Endodermal cell (in vitro differentiated cells): ENCODE measurements around the gene ZBTB20. TPM values are rescaled to one million over a fixed set of nuclear protein-coding genes. Genes with fewer than 3 reads are reported as not detected.

ENCODE experiments used
- DNase-seq: peaks from one replicate; pipeline ENCODE4 v3.0.0-alpha.2; 2017
- H3K27ac ChIP-seq: 2 replicates; pipeline ENCODE4 v1.5.1; 2013; ENCODE audit warnings: mild to moderate bottlenecking, low read depth, low read length, moderate library complexity
- H3K27me3 ChIP-seq: 2 replicates; pipeline ENCODE4 v1.6.1; 2013; ENCODE audit warnings: mild to moderate bottlenecking, low read length, moderate library complexity; ENCODE audit not compliant: insufficient read depth, control insufficient read depth, poor library complexity, severe bottlenecking
- H3K36me3 ChIP-seq: 2 replicates; pipeline ENCODE4 v1.7.0; 2013; ENCODE audit warnings: mild to moderate bottlenecking, low read length, moderate library complexity; ENCODE audit not compliant: control insufficient read depth, insufficient read depth
- H3K4me1 ChIP-seq: one replicate; pipeline ENCODE4 v1.7.0; 2013; ENCODE audit warnings: low read length; ENCODE audit not compliant: control insufficient read depth, insufficient read depth
- H3K4me3 ChIP-seq: 2 replicates; pipeline ENCODE4 v1.5.1; 2013; ENCODE audit warnings: mild to moderate bottlenecking, low read length, moderate library complexity
- H3K9ac ChIP-seq: 2 replicates; pipeline ENCODE4 v1.6.1; 2013; ENCODE audit warnings: mild to moderate bottlenecking, low read length, moderate library complexity; ENCODE audit not compliant: poor library complexity, severe bottlenecking; ENCODE audit errors: extremely low read depth
- H3K9me3 ChIP-seq: 2 replicates; pipeline ENCODE4 v1.6.1; 2013; ENCODE audit warnings: mild to moderate bottlenecking, low read length, moderate library complexity; ENCODE audit not compliant: control insufficient read depth
- H3K27ac Mint-ChIP-seq: 2 replicates; pipeline ENCODE4 v1.8.0; 2020; ENCODE audit warnings: mixed read lengths
- H3K27me3 Mint-ChIP-seq: 2 replicates; pipeline ENCODE4 v1.8.0; 2021; ENCODE audit warnings: mild to moderate bottlenecking, mixed read lengths; ENCODE audit not compliant: insufficient read depth
- H3K36me3 Mint-ChIP-seq: 2 replicates; pipeline ENCODE4 v1.8.0; 2020; ENCODE audit warnings: low read depth, mixed read lengths
- H3K4me1 Mint-ChIP-seq: 2 replicates; pipeline ENCODE4 v1.8.0; 2020; ENCODE audit warnings: mixed read lengths
- H3K4me3 Mint-ChIP-seq: 2 replicates; pipeline ENCODE4 v1.8.0; 2020; ENCODE audit warnings: mild to moderate bottlenecking, moderate library complexity, mixed read lengths
- H3K9me3 Mint-ChIP-seq: 2 replicates; pipeline ENCODE4 v1.8.0; 2020; ENCODE audit warnings: mild to moderate bottlenecking, mixed read lengths
- WGBS, 2 experiments: methylation state at CpG; one replicate each; pipeline versions ENCODE4 v1.1.5 to v1.1.7; 2013; ENCODE audit warnings: missing lambda C conversion rate in 2 of 2, mixed read lengths in 1 of 2; ENCODE audit not compliant: insufficient coverage in 1 of 2, insufficient read length in 1 of 2; 5-methylcytosine and 5-hydroxymethylcytosine counted together
- total RNA-seq, 2 donors: library from RNA; stranded (reverse); fragmentation: NEBNext Ultra II Directional in 1 of 2; extraction: Animal tissue kit (Norgen Biotek cat#: 25700) in 1 of 2; gene quantifications; 2 replicates in 1 of 2; 3 replicates in 1 of 2; pipeline ENCODE4 v1.2.1, GENCODE V29; 2021
- TF ChIP-seq, protein P1 (sequence below): fragments of 200-600 bp; sonication (generic); conservative IDR thresholded peaks from 2 replicates; pipeline ENCODE4 v1.5.0; 2021; ENCODE audit warnings: antibody characterized with exemption, mild to moderate bottlenecking

Gene ZBTB20
- total RNA-seq, 2 donors from 2014 or later = 1.6 to 2.9 TPM

DNA sequence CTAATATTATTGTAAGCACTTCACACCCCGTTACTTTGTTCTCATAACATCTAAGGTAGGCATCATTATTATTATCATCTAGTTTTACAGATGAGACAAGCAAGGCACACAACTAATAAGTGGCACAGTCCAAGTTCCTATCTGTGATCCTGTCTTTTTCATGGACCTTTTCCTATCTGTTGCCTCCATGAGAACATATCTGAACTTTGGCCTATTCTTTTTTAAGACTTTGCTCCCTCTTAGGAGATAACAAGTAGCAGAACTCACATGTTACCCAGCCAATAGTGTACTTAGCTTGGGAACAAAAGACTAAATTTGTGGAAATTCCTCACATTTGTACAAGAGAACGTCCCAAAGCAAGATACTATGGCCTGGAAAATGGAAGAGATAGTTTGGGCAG, 680.8 kb downstream of the ZBTB20 start:
- no peak for DNase-seq
- H3K9ac ChIP-seq = no peak overlapping the region
- no peaks in the 10 kb centered on the region for H3K9me3 ChIP-seq
- Mint-ChIP-seq H3K27me3 (no peaks in the 10 kb centered on the region), H3K9me3 (no peaks in the 10 kb centered on the region), H3K4me3 (no peak overlapping the region), H3K36me3 (no peaks in the 10 kb centered on the region), H3K4me1 (no peaks in the 10 kb centered on the region), H3K27ac (no peak overlapping the region)
- no peaks in the 10 kb centered on the region for H3K36me3 ChIP-seq
- no peak overlapping the region for H3K4me3 ChIP-seq
- TF ChIP-seq, protein P1, sequence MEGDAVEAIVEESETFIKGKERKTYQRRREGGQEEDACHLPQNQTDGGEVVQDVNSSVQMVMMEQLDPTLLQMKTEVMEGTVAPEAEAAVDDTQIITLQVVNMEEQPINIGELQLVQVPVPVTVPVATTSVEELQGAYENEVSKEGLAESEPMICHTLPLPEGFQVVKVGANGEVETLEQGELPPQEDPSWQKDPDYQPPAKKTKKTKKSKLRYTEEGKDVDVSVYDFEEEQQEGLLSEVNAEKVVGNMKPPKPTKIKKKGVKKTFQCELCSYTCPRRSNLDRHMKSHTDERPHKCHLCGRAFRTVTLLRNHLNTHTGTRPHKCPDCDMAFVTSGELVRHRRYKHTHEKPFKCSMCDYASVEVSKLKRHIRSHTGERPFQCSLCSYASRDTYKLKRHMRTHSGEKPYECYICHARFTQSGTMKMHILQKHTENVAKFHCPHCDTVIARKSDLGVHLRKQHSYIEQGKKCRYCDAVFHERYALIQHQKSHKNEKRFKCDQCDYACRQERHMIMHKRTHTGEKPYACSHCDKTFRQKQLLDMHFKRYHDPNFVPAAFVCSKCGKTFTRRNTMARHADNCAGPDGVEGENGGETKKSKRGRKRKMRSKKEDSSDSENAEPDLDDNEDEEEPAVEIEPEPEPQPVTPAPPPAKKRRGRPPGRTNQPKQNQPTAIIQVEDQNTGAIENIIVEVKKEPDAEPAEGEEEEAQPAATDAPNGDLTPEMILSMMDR = no peak
- no peaks in the 10 kb centered on the region for H3K27me3 ChIP-seq
- 91% methylated on average over 2 of the region's 2 CpGs; no CpG with 5 or more reads in 1 of the 2 experiments for WGBS, 2 experiments
- H3K4me1 ChIP-seq = no peaks in the 10 kb centered on the region
- H3K27ac ChIP-seq = no peak overlapping the region

DNA sequence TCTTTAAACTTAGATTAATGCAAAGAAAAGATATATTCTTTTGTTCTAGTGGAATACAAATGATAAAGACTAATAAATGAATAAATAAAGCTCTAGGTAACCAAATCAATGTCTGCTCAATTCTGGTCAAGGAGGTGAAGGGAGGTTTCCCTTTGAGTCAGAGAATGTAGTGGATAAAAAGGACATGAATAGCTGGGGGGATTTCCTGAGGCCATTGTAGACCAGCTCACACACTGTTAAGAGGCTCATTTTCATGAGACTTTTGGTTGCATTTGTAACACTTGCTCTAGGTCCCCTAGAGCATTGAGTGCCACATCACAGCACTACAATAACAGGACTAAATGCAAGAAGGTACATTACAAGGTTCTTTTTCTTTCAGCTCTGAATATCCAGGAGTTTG, 682.5 kb downstream of the ZBTB20 start:
- no peaks in the 10 kb centered on the region for H3K27me3 Mint-ChIP-seq
- no peak overlapping the region for H3K4me3 Mint-ChIP-seq
- no peaks in the 10 kb centered on the region for H3K4me1 Mint-ChIP-seq
- no peak overlapping the region for H3K27ac Mint-ChIP-seq
- H3K36me3 Mint-ChIP-seq = no peaks in the 10 kb centered on the region
- no peak overlapping the region for H3K27ac ChIP-seq
- no peaks in the 10 kb centered on the region for H3K9me3 ChIP-seq
- no peak for DNase-seq
- no peaks in the 10 kb centered on the region for H3K4me1 ChIP-seq
- no peak overlapping the region for H3K9ac ChIP-seq
- H3K9me3 Mint-ChIP-seq = no peaks in the 10 kb centered on the region
- H3K36me3 ChIP-seq = no peaks in the 10 kb centered on the region
- no peak overlapping the region for H3K4me3 ChIP-seq
- TF ChIP-seq, protein P1 = no peak
- H3K27me3 ChIP-seq = no peaks in the 10 kb centered on the region

DNA sequence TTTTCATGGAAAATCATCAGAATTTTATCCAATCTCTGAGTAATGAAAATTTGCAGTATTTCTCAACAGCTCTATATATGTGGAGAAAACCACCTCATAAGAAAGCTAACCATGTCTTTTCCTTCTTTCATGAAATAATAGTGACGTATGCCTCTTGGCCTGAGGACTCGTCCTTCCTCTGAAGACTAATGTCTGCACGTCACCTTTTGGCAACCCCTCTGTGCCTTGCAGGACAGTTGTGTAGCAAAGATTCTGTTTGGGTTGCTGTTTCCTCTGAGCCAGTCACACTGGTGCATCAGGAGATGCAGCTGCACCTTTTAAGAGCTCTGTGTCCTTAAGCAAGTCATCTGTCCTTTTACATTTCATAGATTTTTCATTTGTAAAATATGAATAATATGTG, 684.3 kb downstream of the ZBTB20 start:
- Mint-ChIP-seq H3K9me3 (no peaks in the 10 kb centered on the region), H3K4me1 (no peaks in the 10 kb centered on the region), H3K27me3 (no peaks in the 10 kb centered on the region), H3K27ac (no peak overlapping the region), H3K4me3 (no peak overlapping the region), H3K36me3 (no peaks in the 10 kb centered on the region)
- H3K4me1 ChIP-seq = no peaks in the 10 kb centered on the region
- DNase-seq = no peak
- H3K9ac ChIP-seq = no peak overlapping the region
- 89 to 96% methylated on average over 3 of the region's 3 CpGs for WGBS, 2 experiments
- no peaks in the 10 kb centered on the region for H3K27me3 ChIP-seq
- TF ChIP-seq, protein P1 = no peak
- H3K36me3 ChIP-seq = no peaks in the 10 kb centered on the region
- no peak overlapping the region for H3K27ac ChIP-seq
- H3K9me3 ChIP-seq = no peaks in the 10 kb centered on the region
- H3K4me3 ChIP-seq = no peak overlapping the region
